GM18508 (cell line): ENCODE measurements around the gene SLC22A23.

ENCODE experiments used
- ATAC-seq: cut with Tn5 transposase; IDR thresholded peaks from one replicate; pipeline ENCODE4 v1.9.1; 2021; ENCODE audit warnings: moderate number of reproducible peaks; ENCODE audit not compliant: insufficient read depth, unreplicated experiment

SLC22A23 gene

GRCh38 chr6:3408665-3409064 is 48.2 kb downstream of the SLC22A23 start:
- ATAC-seq = no peak

GRCh38 chr6:3407840-3408239 is 49.0 kb downstream of the SLC22A23 start:
- no peak for ATAC-seq

- no peak for ATAC-seq
Observed at GRCh38 chr6:3406891-3407809, 49.7 kb downstream of the SLC22A23 start.

GRCh38 chr6:3406362-3406821 is 50.5 kb downstream of the SLC22A23 start:
- ATAC-seq = no peak

GRCh38 chr6:3405679-3406078 is 51.2 kb downstream of the SLC22A23 start:
- no peak for ATAC-seq

GRCh38 chr6:3405182-3405518 is 51.7 kb downstream of the SLC22A23 start:
- no peak for ATAC-seq

- ATAC-seq = no peak
Observed at GRCh38 chr6:3403238-3404173, 53.3 kb downstream of the SLC22A23 start.

GRCh38 chr6:3402310-3403237 is 54.3 kb downstream of the SLC22A23 start:
- ATAC-seq = no peak

- no peak for ATAC-seq
Observed at GRCh38 chr6:3400162-3400561, 56.7 kb downstream of the SLC22A23 start.

GRCh38 chr6:3398755-3399696 is 57.8 kb downstream of the SLC22A23 start:
- no peak for ATAC-seq

- ATAC-seq = no peak
Observed at GRCh38 chr6:3398165-3398562, 58.7 kb downstream of the SLC22A23 start.

- ATAC-seq = no peak
Observed at GRCh38 chr6:3397229-3398164, 59.4 kb downstream of the SLC22A23 start.

- no peak for ATAC-seq
Observed at GRCh38 chr6:3396503-3397180, 60.2 kb downstream of the SLC22A23 start.

GRCh38 chr6:3394671-3395070 is 62.2 kb downstream of the SLC22A23 start:
- ATAC-seq = no peak

GRCh38 chr6:3393836-3394202 is 63.0 kb downstream of the SLC22A23 start:
- ATAC-seq = no peak

- ATAC-seq = no peak
Observed at GRCh38 chr6:3392930-3393835, 63.7 kb downstream of the SLC22A23 start.
